ENCODE data around the gene TRABD2A.

TRABD2A gene

DNA sequence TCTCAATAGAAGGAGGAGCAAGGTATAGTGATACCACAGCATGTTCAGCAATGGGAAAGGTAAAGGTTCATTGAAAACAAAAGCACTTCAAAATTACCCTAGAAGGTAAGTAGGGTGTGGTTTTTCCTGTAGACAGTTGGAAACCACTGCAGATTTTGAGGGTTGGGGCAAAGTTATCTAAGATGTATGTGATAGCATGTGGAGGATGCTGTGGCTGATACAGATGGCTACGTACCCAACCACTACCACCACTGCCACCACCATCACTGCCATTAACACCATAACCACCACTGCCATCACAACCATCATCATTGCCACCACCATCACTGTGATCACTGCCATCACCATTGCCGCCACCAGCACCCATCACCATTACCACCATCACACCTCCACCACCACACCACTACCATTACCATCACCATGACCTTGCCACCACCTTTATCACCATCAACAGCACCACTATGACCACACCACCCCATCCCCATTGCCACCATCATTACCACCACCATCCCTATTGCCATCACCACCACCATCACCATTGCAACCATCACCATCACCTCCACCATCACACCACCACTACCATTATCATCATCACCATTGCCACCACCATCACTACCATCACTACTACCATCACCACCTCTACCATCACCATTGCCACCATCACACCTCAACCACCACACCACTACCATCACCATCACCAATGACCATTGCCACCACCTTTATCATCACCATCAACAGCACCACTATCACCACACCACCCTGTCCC, 28.2 kb upstream of the TRABD2A start:
- H3K4me3 Mint-ChIP-seq, result peak overlapping the region; percentile 94
- H3K27ac Mint-ChIP-seq, result peak overlapping the region; percentile 85
- peaks cover 18% of the 10 kb centered on the region for H3K9me3 Mint-ChIP-seq
- ATAC-seq (no peak), DNase-seq (no peak)
- H3K27me3 Mint-ChIP-seq, result no peaks in the 10 kb centered on the region
- peaks cover 50% of the 10 kb centered on the region for H3K4me1 Mint-ChIP-seq
- peaks cover 39% of the 10 kb centered on the region for H3K36me3 Mint-ChIP-seq (ENCODE audit: low read depth)

DNA sequence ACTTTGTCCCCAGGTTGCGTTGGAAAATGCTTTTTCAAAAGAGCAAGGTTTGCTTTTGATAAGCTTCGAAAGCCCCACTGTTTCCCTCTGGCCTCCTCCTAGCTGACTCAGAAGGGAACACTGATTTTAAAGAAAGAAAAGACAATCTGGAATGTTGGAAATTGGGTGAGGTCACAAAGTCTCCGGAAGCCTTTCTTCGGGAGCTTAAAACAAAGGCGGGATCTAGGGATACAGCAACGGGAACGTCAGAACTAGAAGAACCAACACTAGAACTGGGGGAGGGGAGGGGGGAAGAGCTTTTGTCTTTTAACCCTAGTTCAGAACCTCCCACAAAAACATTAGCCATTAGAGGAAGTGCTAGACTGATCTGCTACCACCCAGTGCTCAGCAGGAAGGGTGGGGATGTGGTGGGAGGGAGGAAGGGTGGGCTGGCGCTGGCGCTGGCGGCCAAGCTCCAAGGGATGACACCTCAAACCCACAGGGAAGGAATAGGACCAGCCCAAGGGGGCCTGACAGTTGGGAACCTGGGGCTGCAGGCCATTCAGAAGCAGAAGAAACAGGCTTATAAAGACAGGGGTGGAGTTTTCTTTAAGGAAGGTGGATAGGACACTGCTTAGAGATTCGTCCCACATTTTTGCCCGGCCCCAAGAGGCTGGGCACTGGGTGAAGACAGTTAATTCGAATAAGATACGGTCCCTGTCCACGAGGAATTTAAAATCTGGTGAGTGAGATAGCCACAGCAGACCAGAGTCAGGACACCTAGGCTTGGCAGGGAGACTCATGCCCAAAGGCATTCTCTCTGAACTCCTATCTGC, 26.2 kb upstream of the TRABD2A start:
- DNase-seq (peak; percentile 55), ATAC-seq (peak; percentile 48)
- Mint-ChIP-seq H3K36me3 (ENCODE audit: low read depth) (peaks cover 39% of the 10 kb centered on the region), H3K9me3 (peaks cover 18% of the 10 kb centered on the region), H3K4me3 (peak overlapping the region; percentile 94), H3K4me1 (peaks cover 68% of the 10 kb centered on the region), H3K27ac (peak overlapping the region; percentile 94), H3K27me3 (no peaks in the 10 kb centered on the region)

DNA sequence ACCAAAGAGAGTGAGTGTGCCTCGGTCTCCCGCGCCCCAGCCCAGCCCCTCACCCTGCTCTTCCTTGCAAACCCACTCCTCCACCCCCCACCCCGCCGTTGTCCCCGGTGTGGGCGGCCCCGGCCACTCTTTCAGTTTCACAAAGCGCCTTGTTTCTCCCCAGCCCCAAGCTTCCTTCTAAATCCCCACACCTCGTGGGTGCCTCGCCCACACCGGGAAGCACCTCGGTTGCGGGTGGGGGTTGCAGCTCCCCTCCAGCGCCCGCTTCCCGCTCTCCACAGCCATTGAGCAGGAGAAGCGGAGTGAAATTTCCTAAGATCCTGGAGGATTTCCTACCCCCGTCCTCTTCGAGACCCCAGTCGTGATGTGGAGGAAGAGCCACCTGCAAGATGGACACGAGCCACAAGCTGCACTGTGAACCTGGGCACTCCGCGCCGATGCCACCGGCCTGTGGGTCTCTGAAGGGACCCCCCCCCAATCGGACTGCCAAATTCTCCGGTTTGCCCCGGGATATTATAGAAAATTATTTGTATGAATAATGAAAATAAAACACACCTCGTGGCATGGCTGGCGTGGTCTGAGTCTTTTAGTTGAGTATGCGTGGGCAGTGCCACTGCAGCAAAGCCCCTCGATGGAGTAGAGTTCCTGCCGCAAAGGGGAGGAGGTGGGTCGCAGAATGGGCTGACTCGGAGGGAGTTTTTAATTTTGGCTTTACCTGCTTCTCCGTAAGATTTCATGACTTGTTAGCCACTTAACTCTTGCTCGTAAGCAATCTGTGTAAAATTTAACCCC, 25.4 kb upstream of the TRABD2A start:
- Mint-ChIP-seq H3K27ac (peak overlapping the region; percentile 94), H3K4me3 (peak overlapping the region; percentile 94), H3K9me3 (peaks cover 18% of the 10 kb centered on the region), H3K4me1 (peaks cover 69% of the 10 kb centered on the region), H3K36me3 (ENCODE audit: low read depth) (peaks cover 39% of the 10 kb centered on the region), H3K27me3 (no peaks in the 10 kb centered on the region)
- DNase-seq (peak; percentile 74), ATAC-seq (peak; percentile 5)

DNA sequence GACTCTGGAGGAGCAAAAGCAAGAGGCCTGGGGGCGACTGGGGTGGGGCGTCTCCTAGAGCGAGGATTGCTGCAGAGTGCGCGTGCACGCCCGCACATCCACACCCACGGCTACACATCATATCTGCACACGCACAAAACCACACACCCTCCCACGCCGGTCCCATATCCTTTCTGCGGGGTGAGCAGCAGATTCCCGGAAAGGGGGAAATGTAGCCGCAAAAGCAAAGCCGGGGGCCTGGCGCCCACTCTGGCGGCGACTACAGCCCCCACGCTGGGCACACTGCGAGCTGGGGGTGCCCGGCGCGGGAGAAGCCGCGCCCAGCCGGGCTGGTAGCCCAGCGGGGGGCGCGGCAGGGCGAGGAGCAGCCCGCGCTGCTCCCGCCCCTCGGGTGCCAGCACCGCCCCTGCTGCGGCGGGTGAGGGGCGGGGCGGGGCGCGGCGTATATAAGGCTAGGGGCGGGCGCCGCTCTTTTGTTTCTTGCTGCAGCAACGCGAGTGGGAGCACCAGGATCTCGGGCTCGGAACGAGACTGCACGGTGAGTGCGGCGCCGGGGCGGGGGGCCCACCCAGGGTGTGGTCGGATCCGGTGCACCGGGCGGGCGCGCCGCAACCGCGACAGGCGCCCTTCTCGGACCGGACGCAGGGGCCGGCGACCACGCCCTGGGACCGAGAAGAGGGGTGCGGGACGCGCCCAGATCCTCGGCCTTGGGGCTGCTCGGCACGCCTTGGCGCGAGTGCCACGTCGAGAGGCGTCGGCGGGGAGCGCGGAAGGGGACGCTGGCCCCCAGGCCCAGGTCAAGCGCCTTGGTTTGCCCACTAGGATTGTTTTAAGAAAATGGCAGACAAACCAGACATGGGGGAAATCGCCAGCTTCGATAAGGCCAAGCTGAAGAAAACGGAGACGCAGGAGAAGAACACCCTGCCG, 24.6 kb upstream of the TRABD2A start, which contains the start of gene TMSB10:
TMSB10 (plus strand) TSS at position 476 of the 927 bp plus-strand sequence.
- DNase-seq (peak; percentile 90), ATAC-seq (peak; percentile 64)
- H3K27ac Mint-ChIP-seq, result peak within 1 kb of the TSS; percentile 94
- H3K36me3 Mint-ChIP-seq (ENCODE audit: low read depth), result peaks cover 39% of the 10 kb centered on the region
- peaks cover 18% of the 10 kb centered on the region for H3K9me3 Mint-ChIP-seq
- H3K27me3 Mint-ChIP-seq, result no peaks in the 10 kb centered on the region
- H3K4me3 Mint-ChIP-seq, result peak within 1 kb of the TSS; percentile 94
- peaks cover 74% of the 10 kb centered on the region for H3K4me1 Mint-ChIP-seq

- no peaks in the 10 kb centered on the region for H3K27me3 Mint-ChIP-seq
- peaks cover 13% of the 10 kb centered on the region for H3K9me3 Mint-ChIP-seq
- H3K4me3 Mint-ChIP-seq, result peak overlapping the region; percentile 94
- H3K4me1 Mint-ChIP-seq, result peaks cover 78% of the 10 kb centered on the region
- peaks cover 36% of the 10 kb centered on the region for H3K36me3 Mint-ChIP-seq (ENCODE audit: low read depth)
- peak; percentile 6 for ATAC-seq
- peak overlapping the region; percentile 94 for H3K27ac Mint-ChIP-seq
- peak; percentile 53 for DNase-seq
These were observed 23.9 kb upstream of the TRABD2A start for GRCh38 chr2:84904717-84905174.

GRCh38 chr2:84904151-84904550, 23.3 kb upstream of the TRABD2A start:
- DNase-seq (no peak), ATAC-seq (no peak)
- no peaks in the 10 kb centered on the region for H3K27me3 Mint-ChIP-seq
- peaks cover 30% of the 10 kb centered on the region for H3K36me3 Mint-ChIP-seq (ENCODE audit: low read depth)
- H3K9me3 Mint-ChIP-seq, result peaks cover 7% of the 10 kb centered on the region
- peaks cover 79% of the 10 kb centered on the region for H3K4me1 Mint-ChIP-seq
- H3K4me3 Mint-ChIP-seq, result peak overlapping the region; percentile 94
- H3K27ac Mint-ChIP-seq, result peak overlapping the region; percentile 94

DNA sequence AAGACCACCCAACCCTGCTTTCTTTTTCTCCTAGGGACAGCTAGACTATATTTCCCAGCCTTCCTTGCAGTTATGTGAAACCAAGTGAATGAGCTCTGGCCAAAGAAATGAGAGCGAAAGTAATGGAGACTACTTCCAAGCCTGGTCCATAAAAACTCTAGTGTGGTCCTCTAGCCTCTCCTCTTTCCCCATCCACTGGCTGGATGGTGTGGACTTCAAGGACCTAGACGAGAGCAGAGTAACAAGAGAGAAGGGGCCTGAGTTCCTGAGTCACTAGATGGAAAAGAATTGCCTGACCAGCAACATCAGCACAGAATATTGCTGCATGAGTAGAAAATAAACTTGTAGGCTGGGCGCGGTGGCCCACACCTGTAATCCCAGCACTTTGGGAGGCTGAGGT, 21.6 kb upstream of the TRABD2A start:
- Mint-ChIP-seq H3K9me3 (no peaks in the 10 kb centered on the region), H3K4me1 (peaks cover 80% of the 10 kb centered on the region), H3K27me3 (no peaks in the 10 kb centered on the region), H3K36me3 (ENCODE audit: low read depth) (peaks cover 17% of the 10 kb centered on the region), H3K27ac (peak overlapping the region; percentile 59), H3K4me3 (no peak overlapping the region)
- ATAC-seq, result no peak
- DNase-seq, result no peak

DNA sequence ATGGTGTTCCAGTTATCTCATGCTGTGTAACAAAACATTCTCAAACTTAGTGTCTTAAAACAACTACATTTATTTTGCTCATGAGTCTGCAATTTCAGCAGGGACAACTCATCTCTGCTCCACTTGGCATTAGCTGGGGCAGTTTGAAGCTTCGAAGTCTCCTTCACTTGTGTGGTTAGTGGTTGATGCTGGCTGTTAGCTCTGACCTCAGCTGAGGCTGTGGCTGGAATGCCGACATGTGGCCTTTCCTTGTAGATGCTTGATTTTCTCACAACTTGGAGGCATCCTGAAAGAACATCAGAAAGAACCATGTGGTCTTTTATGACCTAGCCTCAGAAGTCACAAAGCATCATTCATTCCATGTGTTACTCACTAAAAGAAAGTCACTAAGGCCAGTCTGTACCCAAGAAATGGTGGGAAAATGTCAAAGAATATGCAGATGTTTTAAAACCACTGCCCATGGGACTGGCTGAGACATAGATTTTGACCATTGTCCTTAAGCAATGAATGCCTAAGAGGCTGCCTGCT, 20.8 kb upstream of the TRABD2A start:
- H3K36me3 Mint-ChIP-seq (ENCODE audit: low read depth), result peaks cover 9% of the 10 kb centered on the region
- no peaks in the 10 kb centered on the region for H3K27me3 Mint-ChIP-seq
- ATAC-seq (peak; percentile 14), DNase-seq (no peak)
- no peaks in the 10 kb centered on the region for H3K9me3 Mint-ChIP-seq
- peak overlapping the region; percentile 25 for H3K4me3 Mint-ChIP-seq
- peaks cover 80% of the 10 kb centered on the region for H3K4me1 Mint-ChIP-seq
- H3K27ac Mint-ChIP-seq, result peak overlapping the region; percentile 63

DNA sequence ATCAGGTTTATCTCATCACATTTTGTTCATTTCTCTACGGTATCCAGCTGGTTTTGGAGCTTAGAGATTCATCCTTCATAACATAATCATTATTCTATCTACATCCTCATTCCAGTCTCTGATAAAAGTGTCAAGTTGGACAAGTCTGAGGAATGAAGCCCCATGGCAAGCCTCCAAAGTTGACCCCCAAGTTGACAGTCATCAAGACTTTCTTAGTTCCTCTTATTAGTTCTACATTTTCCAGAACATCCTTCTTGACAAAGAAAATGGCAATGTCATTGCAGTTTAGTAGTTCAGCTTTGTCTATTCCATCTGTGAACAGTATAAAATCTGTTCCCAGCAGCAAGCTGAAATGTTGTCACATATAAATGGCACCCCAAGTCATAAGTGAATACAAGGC, 20.1 kb upstream of the TRABD2A start:
- Mint-ChIP-seq H3K36me3 (ENCODE audit: low read depth) (peaks cover 2% of the 10 kb centered on the region), H3K27ac (no peak overlapping the region), H3K9me3 (no peaks in the 10 kb centered on the region), H3K4me1 (peaks cover 85% of the 10 kb centered on the region), H3K27me3 (no peaks in the 10 kb centered on the region), H3K4me3 (no peak overlapping the region)
- DNase-seq (no peak), ATAC-seq (no peak)

GRCh38 chr2:84899304-84900204, 18.7 kb upstream of the TRABD2A start:
- Mint-ChIP-seq H3K9me3 (no peaks in the 10 kb centered on the region), H3K27me3 (no peaks in the 10 kb centered on the region), H3K27ac (peak overlapping the region; percentile 26), H3K4me3 (no peak overlapping the region), H3K4me1 (peaks cover 91% of the 10 kb centered on the region), H3K36me3 (ENCODE audit: low read depth) (no peaks in the 10 kb centered on the region)
- no peak for ATAC-seq
- no peak for DNase-seq

- ATAC-seq, result peak; percentile 50
- H3K9me3 Mint-ChIP-seq, result no peaks in the 10 kb centered on the region
- peaks cover 81% of the 10 kb centered on the region for H3K4me1 Mint-ChIP-seq
- no peak for DNase-seq
- no peaks in the 10 kb centered on the region for H3K36me3 Mint-ChIP-seq (ENCODE audit: low read depth)
- H3K27ac Mint-ChIP-seq, result peak overlapping the region; percentile 89
- H3K4me3 Mint-ChIP-seq, result no peak overlapping the region
- H3K27me3 Mint-ChIP-seq, result no peaks in the 10 kb centered on the region
These were observed 16.9 kb upstream of the TRABD2A start for GRCh38 chr2:84897773-84898172.

DNA sequence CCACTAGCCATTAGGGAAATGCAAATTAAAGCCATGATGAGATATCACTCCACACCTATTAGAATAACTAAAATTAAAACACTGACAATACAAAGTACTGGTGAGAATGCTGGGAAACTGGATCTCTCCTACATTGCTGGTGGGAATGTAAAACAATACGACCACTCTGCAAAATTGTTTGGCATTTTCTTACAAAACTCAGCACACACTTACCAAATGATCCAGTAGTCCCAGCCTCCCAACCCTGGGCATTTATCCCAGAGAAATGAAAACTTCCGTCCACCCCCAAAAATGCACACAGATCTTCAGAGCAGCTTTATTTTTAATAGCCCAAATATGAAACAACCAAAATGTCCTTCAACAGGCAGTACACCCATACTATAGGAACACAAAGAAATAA, 15.7 kb upstream of the TRABD2A start:
- Mint-ChIP-seq H3K36me3 (ENCODE audit: low read depth) (no peaks in the 10 kb centered on the region), H3K27ac (peak overlapping the region; percentile 6), H3K27me3 (no peaks in the 10 kb centered on the region), H3K9me3 (no peaks in the 10 kb centered on the region), H3K4me1 (peaks cover 69% of the 10 kb centered on the region), H3K4me3 (no peak overlapping the region)
- ATAC-seq (no peak), DNase-seq (no peak)

Data from activated naive CD8-positive, alpha-beta T cell treated with anti-CD3 and anti-CD28 coated beads, Interleukin-2, amount 50 U/mL, for 24 hours (primary cell).